Ishikawa (cell line): ENCODE data around the gene TNRC6B.

Experiments
- EP300 ChIP-seq: IDR thresholded peaks from 2 replicates; pipeline ENCODE4 v1.6.1; 2012; ENCODE audit warnings: borderline replicate concordance
- TAF1 ChIP-seq: IDR thresholded peaks from 2 replicates; pipeline ENCODE4 v1.6.1; 2012; ENCODE audit warnings: low read depth, mild to moderate bottlenecking

GRCh38 chr22:40193429-40194421 lies 16.0 kb downstream of the TNRC6B start:
- TF ChIP-seq EP300 (no peak), TAF1 (no peak)
